Right lobe of liver (tissue), 6 donors: Measurements from ENCODE around the gene UBE4A. TPM values are rescaled to one million over a fixed set of nuclear protein-coding genes. Genes with fewer than 3 reads are reported as not detected.
A peak's percentile ranks its signal among the peaks of the same experiment; 100 is the strongest.

Experiments used
- ATAC-seq, 4 donors: fragments of 200-7000 bp; cut with Tn5 transposase; one replicate each; pipeline ENCODE4 v1.9.1; 2020; ENCODE audit warnings: mild to moderate bottlenecking in 4 of 4, moderate library complexity in 4 of 4
- DNase-seq, 3 donors: peaks; one replicate each; pipeline ENCODE4 v3.0.0-alpha.2; 2020
- H3K27ac ChIP-seq, 3 donors: fragments of 200-600 bp; one replicate each; pipeline ENCODE4 v1.8.0; 2022
- H3K27me3 ChIP-seq, 2 donors: fragments of 200-600 bp; one replicate each; pipeline ENCODE4 v1.8.0; 2022
- H3K36me3 ChIP-seq, 4 donors: fragments of 200-600 bp; sonication (generic) in 1 of 4; one replicate each; pipeline versions ENCODE4 v1.5.1 to v1.8.0; 2017 to 2022; ENCODE audit warnings: control low read depth in 1 of 4
- H3K4me1 ChIP-seq, 4 donors: fragments of 200-600 bp; sonication (generic) in 1 of 4; one replicate each; pipeline versions ENCODE4 v1.5.1 to v1.8.0; 2017 to 2022; ENCODE audit warnings: control low read depth in 1 of 4
- H3K4me3 ChIP-seq, 3 donors: fragments of 200-600 bp; one replicate each; pipeline ENCODE4 v1.8.0; 2022
- H3K9me3 ChIP-seq, 4 donors: fragments of 200-600 bp; sonication (generic) in 1 of 4; one replicate each; pipeline versions ENCODE4 v1.5.1 to v1.8.0; 2017 to 2022; ENCODE audit warnings: control low read depth in 1 of 4
- POLR2A ChIP-seq: fragments of 450-650 bp; IDR thresholded peaks from one replicate; pipeline ENCODE4 v1.6.1; 2017; ENCODE audit warnings: antibody characterized with exemption, mild to moderate bottlenecking
- WGBS: methylation state at CpG from one replicate; pipeline ENCODE4 v1.1.6; 2018; ENCODE audit warnings: low coverage, low lambda C conversion rate; ENCODE audit not compliant: insufficient coverage; ENCODE audit errors: missing lambda C conversion rate; 5-methylcytosine and 5-hydroxymethylcytosine counted together
- intact Hi-C, 2 donors: fragments of 100-400 bp; cut with DNase I; formaldehyde crosslinking; loops; one replicate each; pipeline versions ENCODE4 v1.11.2 to v1.14.1; 2022
- total RNA-seq, 6 experiments: library from RNA; depleted of rRNA in 2 of 6; stranded (reverse); fragments of >200 nt in 2 of 6; fragmentation: NEBNext Ultra II Directional in 3 of 6; extraction: Animal tissue kit (Norgen Biotek cat#: 25700) in 3 of 6; gene quantifications; one replicate each; pipeline versions ENCODE4 v1.1.0 to v1.2.4, GENCODE V29; 2016 to 2023
- TF ChIP-seq, protein P1 (sequence below), 4 donors: fragments of 200-600 bp in 3 of 4; fragments of 450-650 bp in 1 of 4; IDR thresholded peaks; one replicate each; pipeline versions ENCODE4 v1.5.1 to v1.8.0; 2016 to 2022; ENCODE audit warnings: antibody characterized with exemption in 4 of 4, mild to moderate bottlenecking in 2 of 4
- donor health status: DM: no; HTN: yes; CAD: no.
- donor health status: DM: no; HTN: no; CAD: no.
- donor health status: DM: no; HTN: no; CAD: no.
- donor health status: DM: no; HTN: yes; CAD: no.
- donor health status: DM: no; HTN: yes; CAD: no.

Gene UBE4A
- total RNA-seq, 6 experiments from 2014 or later = 25.5 to 36.9 (median 28.5) TPM

DNA sequence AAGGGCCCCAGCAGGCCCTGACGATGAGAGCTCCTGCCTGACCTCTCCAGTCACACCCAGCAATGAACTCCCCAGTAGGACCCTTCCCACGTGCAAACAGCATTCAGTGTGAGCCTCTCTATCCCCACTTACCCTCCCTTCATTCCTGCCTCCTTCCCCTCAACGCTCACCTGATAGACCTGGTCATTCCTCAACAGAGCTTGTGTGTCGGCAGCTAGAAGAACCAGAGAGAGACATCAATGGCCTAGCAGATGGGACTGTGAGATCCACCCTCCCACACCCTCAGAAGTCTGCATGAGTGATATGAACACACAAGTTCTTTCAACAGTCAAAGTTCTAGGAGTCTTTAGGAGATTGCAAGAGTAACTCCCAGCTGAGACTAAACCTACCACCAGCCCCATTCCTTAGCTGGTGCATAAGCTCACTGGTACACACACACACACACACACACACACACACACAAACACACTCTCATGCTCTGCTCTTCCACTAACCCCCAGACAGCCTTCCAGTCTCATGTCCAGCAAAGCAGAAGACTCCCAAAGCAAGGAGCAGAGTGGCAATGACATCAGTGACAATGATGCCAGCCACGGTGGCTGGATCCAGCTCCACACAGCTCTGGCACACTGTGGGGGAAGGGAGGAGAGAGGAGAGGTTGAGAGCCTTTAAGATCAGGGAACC is 20.0 kb upstream of the UBE4A start:
- no peak for DNase-seq
- ATAC-seq = no peak
- intact Hi-C loops = no loop called here
- Histone ChIP-seq H3K36me3 (no peaks in the 10 kb centered on the region), H3K9me3 (no peaks in the 10 kb centered on the region), H3K27ac (no peak overlapping the region), H3K4me1 (no peaks in the 10 kb centered on the region), H3K4me3 (no peak overlapping the region), H3K27me3 (no peaks in the 10 kb centered on the region)
- 100% methylated on average over 2 of the region's 5 CpGs for WGBS
- TF ChIP-seq, protein P1, sequence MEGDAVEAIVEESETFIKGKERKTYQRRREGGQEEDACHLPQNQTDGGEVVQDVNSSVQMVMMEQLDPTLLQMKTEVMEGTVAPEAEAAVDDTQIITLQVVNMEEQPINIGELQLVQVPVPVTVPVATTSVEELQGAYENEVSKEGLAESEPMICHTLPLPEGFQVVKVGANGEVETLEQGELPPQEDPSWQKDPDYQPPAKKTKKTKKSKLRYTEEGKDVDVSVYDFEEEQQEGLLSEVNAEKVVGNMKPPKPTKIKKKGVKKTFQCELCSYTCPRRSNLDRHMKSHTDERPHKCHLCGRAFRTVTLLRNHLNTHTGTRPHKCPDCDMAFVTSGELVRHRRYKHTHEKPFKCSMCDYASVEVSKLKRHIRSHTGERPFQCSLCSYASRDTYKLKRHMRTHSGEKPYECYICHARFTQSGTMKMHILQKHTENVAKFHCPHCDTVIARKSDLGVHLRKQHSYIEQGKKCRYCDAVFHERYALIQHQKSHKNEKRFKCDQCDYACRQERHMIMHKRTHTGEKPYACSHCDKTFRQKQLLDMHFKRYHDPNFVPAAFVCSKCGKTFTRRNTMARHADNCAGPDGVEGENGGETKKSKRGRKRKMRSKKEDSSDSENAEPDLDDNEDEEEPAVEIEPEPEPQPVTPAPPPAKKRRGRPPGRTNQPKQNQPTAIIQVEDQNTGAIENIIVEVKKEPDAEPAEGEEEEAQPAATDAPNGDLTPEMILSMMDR (IDR thresholded peaks at IDR 0.05) = no peak
- no peak for TF ChIP-seq POLR2A

GRCh38 chr11:118340449-118340848 is 19.0 kb upstream of the UBE4A start:
- H3K9me3 ChIP-seq = no peaks in the 10 kb centered on the region
- H3K4me3 ChIP-seq = no peak overlapping the region
- ATAC-seq = no peak
- WGBS = 84% methylated on average over 3 of the region's 3 CpGs
- no peak overlapping the region for H3K27ac ChIP-seq
- no peak for DNase-seq
- H3K4me1 ChIP-seq = no peaks in the 10 kb centered on the region
- no peaks in the 10 kb centered on the region for H3K27me3 ChIP-seq
- intact Hi-C loops = no loop called here
- no peaks in the 10 kb centered on the region for H3K36me3 ChIP-seq
- TF ChIP-seq, protein P1 (IDR thresholded peaks at IDR 0.05) = no peak

DNA sequence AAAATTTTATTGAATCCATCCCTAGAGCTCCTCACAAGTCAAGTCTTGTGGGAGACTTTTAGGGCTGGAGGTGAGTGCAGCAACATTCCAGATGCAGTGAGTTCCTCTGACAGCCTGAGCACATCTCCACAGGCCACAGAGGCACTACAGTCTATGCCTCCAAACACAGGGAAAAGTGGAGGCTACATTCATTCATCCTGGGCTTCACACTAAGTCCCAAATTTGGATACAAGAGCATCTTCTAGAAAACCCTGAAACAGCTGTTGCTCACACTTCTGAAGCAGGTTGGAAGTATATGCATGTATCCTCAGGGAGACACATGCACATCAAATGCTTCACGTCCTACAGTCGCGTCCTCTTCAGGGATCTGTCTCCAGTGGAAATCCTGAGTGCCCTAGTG is 18.1 kb upstream of the UBE4A start:
- ATAC-seq (no peak), DNase-seq (no peak)
- no peaks in the 10 kb centered on the region for H3K9me3 ChIP-seq
- 83% methylated on average over 3 of the region's 3 CpGs for WGBS
- intact Hi-C loops = no loop called here
- no peak for TF ChIP-seq POLR2A
- no peaks in the 10 kb centered on the region for H3K36me3 ChIP-seq
- no peak overlapping the region for H3K4me3 ChIP-seq
- H3K27me3 ChIP-seq = no peaks in the 10 kb centered on the region
- H3K27ac ChIP-seq = no peak overlapping the region
- H3K4me1 ChIP-seq = no peaks in the 10 kb centered on the region

DNA sequence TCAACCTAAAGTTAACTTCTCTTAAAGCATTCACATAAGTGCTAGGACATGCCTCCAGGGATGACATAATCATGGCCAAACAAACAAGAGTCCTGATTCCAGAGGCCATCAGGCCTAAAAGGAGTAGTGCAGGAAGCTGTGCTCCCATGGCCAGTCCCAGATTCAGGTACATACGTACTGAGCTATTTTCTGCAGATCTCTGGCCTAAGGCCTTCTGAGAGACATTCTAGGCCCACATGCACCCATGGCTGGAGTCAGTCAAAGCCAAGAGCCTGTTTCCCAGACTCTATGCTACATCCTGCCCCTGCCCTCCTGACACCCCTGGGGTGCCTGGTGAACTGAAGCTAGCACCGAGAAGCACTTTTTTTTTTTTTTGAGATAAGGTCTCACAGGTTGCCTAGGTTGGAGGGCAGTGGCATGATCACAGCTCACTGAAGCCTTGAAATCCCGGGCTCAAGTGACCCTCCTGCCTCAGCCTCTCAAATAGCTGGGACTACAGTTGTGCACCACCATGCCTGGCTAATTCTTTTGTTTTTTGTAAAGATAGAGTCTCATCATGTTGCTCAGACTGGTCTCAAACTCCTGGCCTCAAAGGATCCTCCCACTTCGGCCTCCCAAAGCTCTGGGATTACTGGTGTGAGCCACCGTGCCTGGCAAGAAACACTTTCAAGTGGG is 17.4 kb upstream of the UBE4A start:
- Histone ChIP-seq H3K27me3 (no peaks in the 10 kb centered on the region), H3K4me1 (no peaks in the 10 kb centered on the region), H3K4me3 (no peak overlapping the region), H3K27ac (no peak overlapping the region), H3K9me3 (no peaks in the 10 kb centered on the region), H3K36me3 (no peaks in the 10 kb centered on the region)
- no peak for TF ChIP-seq POLR2A
- TF ChIP-seq, protein P1 (IDR thresholded peaks at IDR 0.05) = no peak
- intact Hi-C loops = no loop called here
- WGBS = 80% methylated on average over 2 of the region's 5 CpGs
- DNase-seq = no peak
- ATAC-seq = peak in 3 of 4 donors; percentile 52 to 81 (median 79)

GRCh38 chr11:118342503-118343161 is 16.8 kb upstream of the UBE4A start, which contains the start of gene CD3D:
Gene CD3D (minus strand): TSS chr11:118342705. CDS start chr11:118342607, 98 bp downstream.
- WGBS = 60% methylated on average over 3 of the region's 13 CpGs
- H3K4me1 ChIP-seq = no peaks in the 10 kb centered on the region
- ATAC-seq = peak in 1 of 4 donors; percentile 56
- intact Hi-C loops = no loop called here
- H3K27ac ChIP-seq = no peak within 1 kb of the TSS
- TF ChIP-seq POLR2A = no peak
- TF ChIP-seq, protein P1 (IDR thresholded peaks at IDR 0.05) = no peak
- H3K4me3 ChIP-seq = no peak within 1 kb of the TSS
- DNase-seq = no peak
- H3K36me3 ChIP-seq = no peaks in the 10 kb centered on the region
- no peaks in the 10 kb centered on the region for H3K27me3 ChIP-seq
- no peaks in the 10 kb centered on the region for H3K9me3 ChIP-seq
